Measurements from ENCODE around the gene SLC6A1.

GRCh38 chr3:11047500-11047899 lies 55.0 kb downstream of the SLC6A1 start:
- TF ChIP-seq PREB (CRISPR knock-in tag; IDR thresholded peaks at IDR 0.05): no peak
- TF ChIP-seq ZNF3 (CRISPR knock-in tag; IDR thresholded peaks at IDR 0.05): no peak
- no peak for TF ChIP-seq CTCF (CRISPR knock-in tag; IDR thresholded peaks at IDR 0.05)

All from HepG2 (cell line).